OCI-LY7 (cell line): ENCODE measurements around the gene IL1A.

ENCODE experiments used
- CTCF ChIP-seq: fragments of 200-600 bp; sonication (generic); conservative IDR thresholded peaks from 2 replicates; pipeline ENCODE4 v1.5.1; 2014; ENCODE audit warnings: mild to moderate bottlenecking, antibody characterized with exemption, low read length, moderate library complexity, mixed read lengths
- EZH2phosphoT487 ChIP-seq: fragments of 200-600 bp; sonication (generic); IDR thresholded peaks from 2 replicates; pipeline ENCODE4 v1.6.1; 2018; ENCODE audit warnings: low read depth, borderline replicate concordance, mild to moderate bottlenecking, mixed run types, antibody characterized with exemption, low read length, moderate library complexity, mixed read lengths

- TF ChIP-seq EZH2phosphoT487 = no peak
- no peak for TF ChIP-seq CTCF
Observed at GRCh38 chr2:112762276-112762675, 22.0 kb downstream of the IL1A start.
